HK-2 (cell line): ENCODE results near the gene CXorf49B.
"Not testable (repeated sequence)": the region's sequence is repeated elsewhere in the genome, so short reads cannot be mapped to it uniquely, and the experiment has no call there.

Experiments used
- DNase-seq: peaks from one replicate; pipeline ENCODE4 v3.0.0-alpha.2; 2018; ENCODE audit not compliant: unreplicated experiment

CXorf49B gene

DNA sequence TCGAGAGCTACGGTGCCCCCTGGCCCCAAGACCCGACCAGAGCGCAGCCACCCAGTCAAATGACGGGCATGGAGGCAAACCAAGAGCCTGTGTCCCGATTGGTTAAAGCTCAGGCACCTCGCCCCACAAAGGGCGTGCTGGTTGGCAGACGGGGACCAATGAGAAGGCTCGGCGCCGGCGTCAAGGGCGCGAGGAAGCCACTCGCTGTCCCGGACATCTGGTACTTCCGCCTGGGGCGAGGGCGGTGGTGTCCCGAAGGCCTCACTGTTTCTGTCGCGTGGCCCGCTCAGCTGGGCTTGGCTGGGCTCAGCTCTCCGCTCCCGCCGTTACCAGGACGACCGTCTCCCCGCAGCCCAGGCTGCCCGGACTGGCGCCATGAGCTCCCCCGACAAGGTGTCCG, at the start of gene CXorf49B:
TSS of gene CXorf49B (plus strand) at position 301 of the 400 bp plus-strand sequence. CDS start at position 376, 75 bp downstream.
- not testable (repeated sequence) for DNase-seq

GRCh38 chrX:71714064-71714463, 49.1 kb upstream of the CXorf49B start:
- DNase-seq, result not testable (repeated sequence)

- DNase-seq, result not testable (repeated sequence)
Observed at GRCh38 chrX:71715551-71715950, 47.6 kb upstream of the CXorf49B start.

DNA sequence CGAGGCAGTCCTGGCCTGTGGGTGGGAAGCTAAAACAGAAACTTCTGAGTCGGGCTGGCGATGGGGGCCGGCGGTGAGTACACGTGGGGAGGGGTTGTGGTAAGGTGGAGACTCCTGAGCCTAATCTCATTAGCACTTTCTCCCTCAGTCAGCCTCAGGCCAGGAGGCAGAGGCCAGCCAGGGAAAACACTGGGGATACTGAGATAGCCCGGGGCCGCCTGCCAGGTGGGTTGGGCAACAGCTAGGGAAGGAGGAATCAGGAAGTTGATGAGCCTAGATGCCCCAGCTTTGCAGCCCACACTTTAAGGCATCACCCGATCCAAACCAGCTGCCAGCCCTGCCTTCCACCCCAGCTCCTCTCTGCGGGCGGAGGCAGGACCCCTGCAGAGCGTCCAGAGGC, 46.8 kb upstream of the CXorf49B start:
- not testable (repeated sequence) for DNase-seq

DNA sequence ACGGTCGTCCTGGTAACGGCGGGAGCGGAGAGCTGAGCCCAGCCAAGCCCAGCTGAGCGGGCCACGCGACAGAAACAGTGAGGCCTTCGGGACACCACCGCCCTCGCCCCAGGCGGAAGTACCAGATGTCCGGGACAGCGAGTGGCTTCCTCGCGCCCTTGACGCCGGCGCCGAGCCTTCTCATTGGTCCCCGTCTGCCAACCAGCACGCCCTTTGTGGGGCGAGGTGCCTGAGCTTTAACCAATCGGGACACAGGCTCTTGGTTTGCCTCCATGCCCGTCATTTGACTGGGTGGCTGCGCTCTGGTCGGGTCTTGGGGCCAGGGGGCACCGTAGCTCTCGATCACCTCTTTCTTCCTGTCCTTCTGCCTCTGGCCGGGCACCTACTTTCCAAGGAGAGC, 45.0 kb upstream of the CXorf49B start, which contains the start of gene CXorf49:
TSS of gene CXorf49 (minus strand) at position 101 of the 400 bp plus-strand sequence. CDS start 134 bp downstream, outside the sequence.
- DNase-seq, result not testable (repeated sequence)

DNA sequence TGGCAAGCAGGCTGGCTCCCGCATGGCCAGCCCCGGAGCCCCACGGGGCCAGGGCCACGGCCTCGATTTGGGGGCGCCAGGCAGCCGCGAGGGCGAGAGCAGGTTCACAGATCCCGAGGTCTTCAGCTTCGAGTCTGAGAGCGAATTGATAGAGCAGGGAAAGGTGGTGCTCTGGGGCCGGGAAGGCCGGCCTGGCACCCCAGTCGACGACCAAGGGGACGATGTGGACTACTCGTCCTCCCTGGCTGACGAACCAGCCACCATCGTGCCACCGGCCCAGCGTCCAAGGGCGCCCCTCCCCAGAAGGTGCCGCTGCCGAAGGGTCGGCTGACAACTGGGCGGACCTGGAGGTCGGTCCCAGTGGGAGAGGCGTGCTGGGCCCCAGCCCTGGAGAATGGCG, 44.0 kb upstream of the CXorf49B start:
- DNase-seq, result not testable (repeated sequence)

GRCh38 chrX:71720289-71720886, 42.8 kb upstream of the CXorf49B start:
- DNase-seq, result not testable (repeated sequence)

GRCh38 chrX:71760688-71761281, 2.4 kb upstream of the CXorf49B start:
- DNase-seq, result not testable (repeated sequence)

DNA sequence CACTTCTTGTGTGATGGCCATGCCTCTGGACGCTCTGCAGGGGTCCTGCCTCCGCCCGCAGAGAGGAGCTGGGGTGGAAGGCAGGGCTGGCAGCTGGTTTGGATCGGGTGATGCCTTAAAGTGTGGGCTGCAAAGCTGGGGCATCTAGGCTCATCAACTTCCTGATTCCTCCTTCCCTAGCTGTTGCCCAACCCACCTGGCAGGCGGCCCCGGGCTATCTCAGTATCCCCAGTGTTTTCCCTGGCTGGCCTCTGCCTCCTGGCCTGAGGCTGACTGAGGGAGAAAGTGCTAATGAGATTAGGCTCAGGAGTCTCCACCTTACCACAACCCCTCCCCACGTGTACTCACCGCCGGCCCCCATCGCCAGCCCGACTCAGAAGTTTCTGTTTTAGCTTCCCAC, 1.7 kb downstream of the CXorf49B start:
- DNase-seq, result not testable (repeated sequence)

GRCh38 chrX:71765613-71766012, 2.5 kb downstream of the CXorf49B start:
- not testable (repeated sequence) for DNase-seq

DNA sequence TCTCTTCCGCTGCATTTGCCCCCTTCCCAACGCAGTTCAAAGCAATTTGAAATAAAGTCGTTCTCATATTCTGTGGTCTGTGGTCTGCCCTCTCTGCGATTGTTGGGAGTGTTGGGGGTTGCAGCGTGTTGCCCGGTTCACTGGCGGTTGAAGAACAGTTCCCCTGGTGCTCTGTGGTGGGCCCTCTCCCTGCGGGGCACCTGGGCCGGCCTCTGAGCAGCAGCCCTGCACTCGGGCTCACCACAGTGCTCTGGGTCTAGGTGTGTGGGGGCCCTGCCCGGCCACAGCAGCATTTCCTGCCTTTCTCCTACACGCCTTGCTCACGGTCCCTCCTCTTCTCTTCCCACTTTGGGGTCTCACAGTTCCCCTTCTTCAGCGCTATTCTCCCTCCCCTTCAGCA, 4.0 kb downstream of the CXorf49B start:
- DNase-seq, result not testable (repeated sequence)

DNA sequence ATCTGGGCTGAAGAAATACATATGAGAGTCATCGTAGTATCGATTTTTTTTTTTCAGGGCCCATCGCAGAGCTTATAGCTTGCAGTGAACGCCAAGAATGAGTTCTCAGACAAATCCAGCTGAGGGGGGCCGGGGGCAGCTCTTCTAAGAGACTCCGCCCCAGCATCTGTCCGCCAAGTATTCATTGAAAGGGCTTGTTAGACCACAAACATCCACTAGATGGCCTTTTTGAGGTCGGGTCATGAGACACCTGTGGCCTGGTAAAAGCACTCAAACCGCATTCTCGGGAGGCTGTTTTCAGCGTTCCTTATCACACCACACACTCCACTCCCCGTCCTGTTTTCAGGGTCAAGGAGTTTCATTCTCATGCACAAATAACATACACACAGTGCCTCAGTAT, 15.2 kb downstream of the CXorf49B start:
- not testable (repeated sequence) for DNase-seq

- not testable (repeated sequence) for DNase-seq
Observed at GRCh38 chrX:71782225-71782949, 19.2 kb downstream of the CXorf49B start.

- DNase-seq, result not testable (repeated sequence)
Observed at GRCh38 chrX:71782950-71783299, 19.8 kb downstream of the CXorf49B start.

DNA sequence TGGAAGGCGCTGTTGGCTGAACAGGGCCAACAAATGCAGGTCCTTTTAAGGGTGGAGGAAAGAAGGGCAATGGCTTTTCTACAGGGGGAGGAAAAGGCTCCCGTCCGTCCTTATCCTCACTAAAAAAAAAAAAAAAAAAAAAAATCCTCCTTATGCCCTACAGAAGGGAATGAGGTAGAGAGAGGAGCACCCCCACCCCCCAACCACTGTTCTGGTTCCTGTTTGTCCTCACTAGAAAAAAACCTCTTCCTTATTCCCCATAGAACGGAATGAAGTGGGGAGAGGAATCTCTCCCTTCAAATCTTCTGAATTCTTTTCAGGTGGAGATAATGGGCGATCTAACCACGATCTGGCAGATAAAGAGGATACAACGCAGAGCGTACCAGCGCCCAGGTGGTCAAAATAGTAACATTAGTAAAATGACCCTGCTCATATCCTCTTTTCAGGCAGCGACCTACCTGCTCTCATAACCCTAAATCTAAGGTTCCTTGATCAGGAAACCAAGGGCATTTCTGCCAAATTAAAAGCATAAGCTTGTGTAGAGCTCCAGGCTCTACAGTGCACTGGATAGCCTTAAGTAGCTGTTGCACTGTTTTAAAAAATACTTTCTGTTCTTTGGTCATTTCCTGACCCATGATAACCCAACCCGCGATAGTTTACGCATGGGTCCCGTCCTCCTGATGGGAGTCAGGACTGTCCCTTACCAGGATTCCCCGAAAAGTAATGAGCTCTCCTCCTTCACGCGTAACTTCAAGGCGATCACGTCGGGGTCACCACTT, 20.6 kb downstream of the CXorf49B start:
- not testable (repeated sequence) for DNase-seq

GRCh38 chrX:71784348-71784983, 21.3 kb downstream of the CXorf49B start:
- DNase-seq, result not testable (repeated sequence)

- DNase-seq, result not testable (repeated sequence)
Observed at GRCh38 chrX:71806450-71806849, 43.3 kb downstream of the CXorf49B start.

DNA sequence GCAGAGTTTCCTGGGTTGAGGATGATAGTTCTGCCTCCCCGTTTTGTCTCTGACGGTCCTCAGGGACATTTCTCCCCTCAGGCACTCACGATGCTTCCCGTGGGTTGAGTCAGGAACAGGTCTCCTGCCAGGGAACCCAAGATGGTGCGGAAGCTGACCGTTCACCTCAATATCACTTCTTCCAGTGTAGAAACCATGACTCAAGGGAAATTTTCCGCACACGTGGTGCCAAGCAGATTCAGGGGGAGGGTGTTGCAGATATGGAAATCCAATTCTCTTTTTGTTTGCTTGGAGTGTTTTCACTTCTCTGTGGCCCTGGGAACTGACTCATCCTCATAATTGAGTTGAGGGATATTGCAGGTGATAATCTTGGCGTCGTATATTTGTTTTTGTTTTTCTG, 46.7 kb downstream of the CXorf49B start:
- no peak for DNase-seq

- no peak for DNase-seq
Observed at GRCh38 chrX:71814123-71814912, 51.2 kb downstream of the CXorf49B start.

- DNase-seq, result no peak
Observed at GRCh38 chrX:71815121-71815905, 52.2 kb downstream of the CXorf49B start.
